ENCODE data around the gene MED15. TPM values are rescaled to one million over a fixed set of nuclear protein-coding genes. Genes with fewer than 3 reads are reported as not detected.

The MED15 gene
- total and polyA plus RNA-seq, 2 of the 8 experiments (the other 6 are each of a cell fraction or from before 2014, with no cell fraction given), result 28.3 to 57.1 TPM

- TF ChIP-seq CHD7 (IDR thresholded peaks at IDR 0.05; ENCODE audit: insufficient replicate concordance, low read length), result no peak
- TF ChIP-seq KDM4A (IDR thresholded peaks at IDR 0.05; ENCODE audit: low read depth, low read length, severe bottlenecking), result no peak
- TF ChIP-seq RNF2 (IDR thresholded peaks at IDR 0.05; ENCODE audit: borderline replicate concordance, low read depth, low read length, missing control alignments, poor library complexity, severe bottlenecking), result no peak
- TF ChIP-seq, protein P1, sequence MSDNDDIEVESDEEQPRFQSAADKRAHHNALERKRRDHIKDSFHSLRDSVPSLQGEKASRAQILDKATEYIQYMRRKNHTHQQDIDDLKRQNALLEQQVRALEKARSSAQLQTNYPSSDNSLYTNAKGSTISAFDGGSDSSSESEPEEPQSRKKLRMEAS (IDR thresholded peaks at IDR 0.05), result no peak
- no peak for TF ChIP-seq JUN (IDR thresholded peaks at IDR 0.05; ENCODE audit: low read depth, low read length)
- no peak for TF ChIP-seq SP2 (IDR thresholded peaks at IDR 0.05; ENCODE audit: low read length)
- TF ChIP-seq CHD1 (IDR thresholded peaks at IDR 0.05; ENCODE audit: low read depth, low read length), result no peak
- no peak for TF ChIP-seq BCL11A (IDR thresholded peaks at IDR 0.05; ENCODE audit: low read depth in 2 of 2, low read length in 2 of 2)
- no peak for TF ChIP-seq GTF2F1 (IDR thresholded peaks at IDR 0.05; ENCODE audit: borderline replicate concordance, low read depth, low read length)
Observed at GRCh38 chr22:20577045-20577444, 69.6 kb downstream of the MED15 start (continued).

All from H1 (cell line).